Neural cell (in vitro differentiated cells): Measurements from ENCODE around the gene RAB21. TPM values are rescaled to one million over a fixed set of nuclear protein-coding genes. Genes with fewer than 3 reads are reported as not detected.
"Not testable (repeated sequence)": the region's sequence is repeated elsewhere in the genome, so short reads cannot be mapped to it uniquely, and the experiment has no call there.

Experiments used
- H2AFZ ChIP-seq: fragments of 200-600, 300-800 bp; sonication (generic), shearing (Covaris generic); 2 replicates; pipeline ENCODE4 v1.6.0; 2014; ENCODE audit warnings: low read depth, mild to moderate bottlenecking, antibody characterized with exemption, low read length, moderate library complexity
- H3F3A ChIP-seq: fragments of 200-600 bp; shearing (Covaris generic); 2 replicates; pipeline ENCODE4 v1.6.1; 2016; ENCODE audit warnings: mild to moderate bottlenecking, moderate library complexity, mixed read lengths, antibody characterized with exemption, low read length; ENCODE audit not compliant: insufficient read depth, poor library complexity, severe bottlenecking
- H3K27ac ChIP-seq: fragments of 200-600, 300-800 bp; sonication (generic), shearing (Covaris generic); 2 replicates; pipeline ENCODE4 v1.5.1; 2014; ENCODE audit warnings: mild to moderate bottlenecking, low read length, moderate library complexity
- H3K27me3 ChIP-seq: fragments of 300-800, 200-600 bp; sonication (generic), shearing (Covaris generic); 2 replicates; pipeline ENCODE4 v1.6.0; 2014; ENCODE audit warnings: mild to moderate bottlenecking, low read depth, low read length, moderate library complexity; ENCODE audit not compliant: insufficient read depth
- H3K36me3 ChIP-seq: fragments of 300-800, 200-600 bp; sonication (generic), shearing (Covaris generic); 2 replicates; pipeline ENCODE4 v1.5.1; 2014; ENCODE audit warnings: mild to moderate bottlenecking, antibody characterized with exemption, low read length, moderate library complexity; ENCODE audit not compliant: insufficient read depth
- H3K4me2 ChIP-seq: fragments of 300-800, 200-600 bp; sonication (generic), shearing (Covaris generic); 2 replicates; pipeline ENCODE4 v1.6.0; 2014; ENCODE audit warnings: mild to moderate bottlenecking, low read length
- H3K4me3 ChIP-seq: fragments of 300-800, 200-600 bp; sonication (generic), shearing (Covaris generic); 2 replicates; pipeline ENCODE4 v1.5.1; 2014; ENCODE audit warnings: mild to moderate bottlenecking, low read length, moderate library complexity
- H3K79me2 ChIP-seq: fragments of 200-600 bp; shearing (Covaris generic); replicated peaks from 2 replicates; pipeline ENCODE4 v1.6.0; 2014; ENCODE audit warnings: mild to moderate bottlenecking, low read length, moderate library complexity; ENCODE audit not compliant: insufficient read depth
- H3K9ac ChIP-seq: fragments of 300-800, 200-600 bp; sonication (generic), shearing (Covaris generic); 2 replicates; pipeline ENCODE4 v1.6.1; 2016; ENCODE audit warnings: mild to moderate bottlenecking, low read length, mixed read lengths
- H3K9me2 ChIP-seq: fragments of 200-600 bp; shearing (Covaris generic); 2 replicates; pipeline ENCODE4 v1.6.1; 2016; ENCODE audit warnings: mild to moderate bottlenecking, low read length, mixed read lengths; ENCODE audit not compliant: insufficient read depth
- H3K9me3 ChIP-seq: fragments of 200-600, 300-800 bp; sonication (generic), shearing (Covaris generic); 2 replicates; pipeline ENCODE4 v1.6.1; 2016; ENCODE audit warnings: mild to moderate bottlenecking, mixed run types, low read length, moderate library complexity, mixed read lengths
- H4K20me1 ChIP-seq: fragments of 200-600 bp; shearing (Covaris generic); 2 replicates; pipeline ENCODE4 v1.6.1; 2016; ENCODE audit warnings: mild to moderate bottlenecking, mixed run types; ENCODE audit not compliant: insufficient read depth
- CTCF ChIP-seq: fragments of 450-650 bp; IDR thresholded peaks from 2 replicates; pipeline ENCODE4 v1.5.1; 2014; ENCODE audit warnings: antibody characterized with exemption, mild to moderate bottlenecking, moderate library complexity; ENCODE audit not compliant: poor library complexity, severe bottlenecking
- EP300 ChIP-seq: fragments of 450-650 bp; conservative IDR thresholded peaks from 2 replicates; pipeline ENCODE4 v1.6.1; 2014; ENCODE audit warnings: antibody characterized with exemption, mild to moderate bottlenecking, moderate library complexity; ENCODE audit not compliant: poor library complexity, severe bottlenecking
- EZH2 ChIP-seq: fragments of 200-600, 300-800 bp; shearing (Covaris generic), sonication (generic); IDR thresholded peaks from 2 replicates; pipeline ENCODE4 v1.6.1; 2014; ENCODE audit warnings: antibody characterized with exemption, low read length, borderline replicate concordance, mild to moderate bottlenecking; ENCODE audit not compliant: insufficient read depth, poor library complexity, severe bottlenecking
- MXI1 ChIP-seq: fragments of 450-650 bp; conservative IDR thresholded peaks from 2 replicates; pipeline ENCODE4 v1.6.1; 2014; ENCODE audit warnings: antibody characterized with exemption, mild to moderate bottlenecking; ENCODE audit not compliant: poor library complexity, severe bottlenecking
- POLR2AphosphoS5 ChIP-seq: IDR thresholded peaks from 2 replicates; pipeline ENCODE4 v1.6.1; 2012
- RAD21 ChIP-seq: fragments of 450-650 bp; conservative IDR thresholded peaks from 2 replicates; pipeline ENCODE4 v1.6.1; 2014; ENCODE audit warnings: antibody characterized with exemption, mild to moderate bottlenecking, moderate library complexity
- REST ChIP-seq: IDR thresholded peaks from 2 replicates; pipeline ENCODE4 v1.6.1; 2012; ENCODE audit warnings: borderline replicate concordance
- SMC3 ChIP-seq: fragments of 450-650 bp; conservative IDR thresholded peaks from 2 replicates; pipeline ENCODE4 v1.6.1; 2014; ENCODE audit warnings: antibody characterized with exemption, mild to moderate bottlenecking, moderate library complexity; ENCODE audit not compliant: poor library complexity
- TAF1 ChIP-seq: IDR thresholded peaks from 2 replicates; pipeline ENCODE4 v1.6.1; 2012; ENCODE audit warnings: low read depth
- polyA plus RNA-seq: library from polyadenylated mRNA; depleted of rRNA; stranded (reverse); fragments of >200 nt; gene quantifications from 2 replicates; pipeline ENCODE4 v1.2.3, GENCODE V29; 2014

Gene RAB21
- polyA plus RNA-seq, 1 donor from 2014 or later, result 26.3 TPM

GRCh38 chr12:71810921-71811320, 56.3 kb downstream of the RAB21 start:
- Histone ChIP-seq H3F3A (no peaks in the 10 kb centered on the region), H4K20me1 (no peaks in the 10 kb centered on the region), H3K27ac (no peak overlapping the region), H3K9me2 (no peaks in the 10 kb centered on the region), H3K4me2 (no peak overlapping the region), H3K9me3 (no peaks in the 10 kb centered on the region), H2AFZ (no peak overlapping the region), H3K9ac (no peak overlapping the region), H3K36me3 (no peaks in the 10 kb centered on the region), H3K27me3 (no peaks in the 10 kb centered on the region), H3K4me3 (no peak overlapping the region), H3K79me2 (no peaks in the 10 kb centered on the region)
- TF ChIP-seq EZH2 (no peak), MXI1 (no peak), RAD21 (no peak), SMC3 (no peak), REST (no peak), POLR2AphosphoS5 (no peak), CTCF (no peak), EP300 (no peak), TAF1 (no peak)

GRCh38 chr12:71815242-71815641, 60.6 kb downstream of the RAB21 start:
- not testable (repeated sequence) for H3K27me3 ChIP-seq, H3K4me3 ChIP-seq, H3K79me2 ChIP-seq, H3F3A ChIP-seq, H3K9ac ChIP-seq, H4K20me1 ChIP-seq, H3K27ac ChIP-seq, H2AFZ ChIP-seq, H3K9me3 ChIP-seq, H3K4me2 ChIP-seq, H3K9me2 ChIP-seq, H3K36me3 ChIP-seq

DNA sequence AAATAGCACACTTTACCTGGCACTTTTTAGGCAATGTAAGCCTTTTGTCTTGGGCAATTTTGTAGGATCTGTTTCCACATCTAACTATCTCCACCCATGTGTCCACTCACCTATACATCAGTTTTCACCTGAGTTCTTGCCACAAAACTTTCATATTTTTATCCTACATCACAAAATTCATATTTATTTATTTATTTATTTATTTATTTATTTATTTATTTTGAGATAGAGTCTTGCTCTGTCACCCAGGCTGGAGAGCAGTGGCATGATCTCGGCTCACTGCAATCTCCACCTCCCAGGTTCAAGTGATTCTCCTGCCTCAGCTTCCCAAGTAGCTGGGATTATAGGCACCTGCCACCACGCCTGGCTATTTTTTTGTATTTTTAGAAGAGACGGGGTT, 67.4 kb downstream of the RAB21 start:
- not testable (repeated sequence) for H3F3A ChIP-seq, H3K4me3 ChIP-seq, H3K4me2 ChIP-seq, H3K9me3 ChIP-seq, H3K27ac ChIP-seq, H3K9ac ChIP-seq, H3K36me3 ChIP-seq, H3K27me3 ChIP-seq, H3K79me2 ChIP-seq, H4K20me1 ChIP-seq, H2AFZ ChIP-seq, H3K9me2 ChIP-seq
